ENCODE results near the gene NR0B2. TPM values are rescaled to one million over a fixed set of nuclear protein-coding genes. Genes with fewer than 3 reads are reported as not detected.
"Not testable (repeated sequence)": the region's sequence is repeated elsewhere in the genome, so short reads cannot be mapped to it uniquely, and the experiment has no call there.

Gene NR0B2, protein sequence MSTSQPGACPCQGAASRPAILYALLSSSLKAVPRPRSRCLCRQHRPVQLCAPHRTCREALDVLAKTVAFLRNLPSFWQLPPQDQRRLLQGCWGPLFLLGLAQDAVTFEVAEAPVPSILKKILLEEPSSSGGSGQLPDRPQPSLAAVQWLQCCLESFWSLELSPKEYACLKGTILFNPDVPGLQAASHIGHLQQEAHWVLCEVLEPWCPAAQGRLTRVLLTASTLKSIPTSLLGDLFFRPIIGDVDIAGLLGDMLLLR
- total RNA-seq, result 0.29 TPM
- long read RNA-seq, partial matches to known transcripts, result 0 of 1 reads
- long read RNA-seq, other reads (novel, unspliced or antisense), result 0 of 1 reads

DNA sequence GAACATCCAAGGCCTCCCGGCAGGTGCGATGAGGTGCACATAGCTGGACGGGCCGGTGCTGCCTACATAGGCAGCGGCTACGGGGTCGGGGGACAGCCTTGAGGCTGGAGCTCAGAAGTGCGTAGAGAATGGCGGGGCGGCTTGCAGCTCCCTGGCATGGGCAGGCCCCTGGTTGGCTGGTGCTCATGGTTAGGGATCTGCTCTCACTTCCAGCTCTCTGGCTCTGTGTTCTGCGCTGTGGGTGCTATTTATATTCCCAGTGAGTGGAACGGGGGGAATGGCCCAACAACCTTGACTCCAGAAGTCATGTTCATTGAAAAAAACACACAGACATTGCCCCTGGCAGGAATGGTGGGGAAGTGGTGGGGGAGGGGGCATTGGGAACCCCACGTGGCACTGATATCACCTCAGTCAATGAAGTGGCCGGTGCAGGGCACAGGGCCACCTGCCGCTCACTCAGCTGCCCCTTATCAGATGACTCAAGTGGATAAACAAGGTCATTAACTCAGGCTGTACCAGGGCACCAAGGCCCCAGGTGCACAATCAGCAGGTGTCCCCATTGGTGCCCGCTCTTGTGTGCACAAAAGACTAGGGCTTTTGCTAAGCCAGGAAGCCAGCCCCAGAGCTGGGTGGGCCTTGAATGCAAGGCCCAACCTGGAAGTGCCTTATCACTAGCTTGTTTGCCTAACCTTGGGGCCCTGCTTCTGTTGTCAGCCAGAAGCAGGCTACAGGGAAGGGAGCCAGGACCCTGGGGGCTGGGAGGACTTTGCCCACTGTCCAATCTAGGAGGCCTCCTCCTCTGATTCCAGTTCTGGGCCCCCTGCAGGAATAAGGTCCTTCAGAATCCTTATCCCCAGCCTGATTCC, at the start of gene NR0B2:
TSS of gene NR0B2 (minus strand) at position 222 of the 866 bp plus-strand sequence. CDS start at position 187, 35 bp downstream.
- DNase-seq (ENCODE audit: low spot score), result no peak

GRCh38 chr1:26961826-26962225, 48.1 kb upstream of the NR0B2 start:
- no peak for DNase-seq (ENCODE audit: low spot score)

GRCh38 chr1:26960625-26960966, 46.8 kb upstream of the NR0B2 start:
- DNase-seq (ENCODE audit: low spot score), result no peak

- no peak for DNase-seq (ENCODE audit: low spot score)
Observed at GRCh38 chr1:26959722-26960624, 46.2 kb upstream of the NR0B2 start, which contains the start of gene KDF1. Gene KDF1 (minus strand): TSS chr1:26960468. CDS start chr1:26952380, 8,088 bp downstream.

- no peak for DNase-seq (ENCODE audit: low spot score)
Observed at GRCh38 chr1:26959270-26959669, 45.5 kb upstream of the NR0B2 start.

GRCh38 chr1:26957306-26957705, 43.5 kb upstream of the NR0B2 start:
- no peak for DNase-seq (ENCODE audit: low spot score)

- DNase-seq (ENCODE audit: low spot score), result no peak
Observed at GRCh38 chr1:26956321-26956720, 42.5 kb upstream of the NR0B2 start.

GRCh38 chr1:26953374-26953773, 39.6 kb upstream of the NR0B2 start:
- no peak for DNase-seq (ENCODE audit: low spot score)

- DNase-seq (ENCODE audit: low spot score), result no peak
Observed at GRCh38 chr1:26951821-26952497, 38.2 kb upstream of the NR0B2 start.

DNA sequence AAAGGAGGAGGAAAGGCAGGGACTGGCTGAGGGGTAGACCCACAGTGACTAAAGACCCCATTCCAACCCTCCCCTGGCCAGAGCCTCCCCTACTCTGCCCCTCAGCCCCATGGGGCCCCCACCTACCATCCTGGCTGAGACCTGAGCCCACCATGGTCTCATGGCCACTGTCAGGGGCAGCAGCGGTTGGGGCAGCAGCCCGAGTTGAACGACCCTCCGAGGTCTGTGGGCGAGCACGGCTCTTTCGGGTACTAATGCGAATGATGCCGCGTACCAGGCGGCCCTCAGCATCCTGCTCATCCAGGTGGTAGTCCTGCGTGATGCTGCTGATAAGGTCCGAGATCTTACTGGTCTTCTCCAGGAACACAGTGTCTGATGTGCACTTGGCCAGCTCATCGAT, 37.4 kb upstream of the NR0B2 start:
- DNase-seq (ENCODE audit: low spot score), result no peak

DNA sequence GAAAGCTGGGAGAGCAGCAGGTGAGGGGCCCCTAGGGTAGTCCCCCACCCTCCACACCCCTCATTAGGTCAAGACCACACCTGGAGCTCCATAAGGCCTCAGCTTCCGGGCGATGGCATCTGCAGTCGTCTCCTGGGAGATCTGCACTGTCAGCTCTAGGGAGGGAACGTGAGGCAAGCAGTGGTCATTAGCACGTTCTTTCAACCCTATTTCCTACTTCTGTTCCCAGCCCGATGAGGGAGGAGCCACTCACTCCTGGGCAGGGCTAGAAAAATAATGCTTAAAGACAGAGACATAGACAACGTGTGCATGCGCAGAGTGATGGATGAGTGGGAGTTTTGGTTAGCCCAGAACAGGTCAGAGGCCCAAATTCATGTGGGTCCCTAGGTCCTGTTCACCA, 36.8 kb upstream of the NR0B2 start:
- DNase-seq (ENCODE audit: low spot score), result no peak

DNA sequence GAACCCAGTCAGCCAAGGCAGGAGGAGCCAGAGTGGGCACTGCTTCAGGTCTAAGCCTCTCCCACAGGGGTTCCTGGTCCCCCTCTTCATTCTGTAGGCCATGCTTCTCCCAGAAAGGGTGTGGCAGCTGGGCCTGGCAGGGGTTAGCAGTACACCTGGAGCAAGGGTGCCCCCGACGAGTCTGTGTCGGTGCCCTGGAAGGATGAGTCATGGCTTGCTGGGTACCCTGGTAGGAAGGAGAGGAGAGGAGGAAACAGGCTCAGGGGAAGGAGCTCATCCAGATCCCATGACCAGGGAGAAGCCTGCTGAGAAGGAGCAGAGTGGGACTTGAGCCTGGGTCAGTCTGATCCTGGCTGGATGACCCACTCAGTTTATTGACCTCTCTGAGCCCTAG, 36.1 kb upstream of the NR0B2 start:
- no peak for DNase-seq (ENCODE audit: low spot score)

DNA sequence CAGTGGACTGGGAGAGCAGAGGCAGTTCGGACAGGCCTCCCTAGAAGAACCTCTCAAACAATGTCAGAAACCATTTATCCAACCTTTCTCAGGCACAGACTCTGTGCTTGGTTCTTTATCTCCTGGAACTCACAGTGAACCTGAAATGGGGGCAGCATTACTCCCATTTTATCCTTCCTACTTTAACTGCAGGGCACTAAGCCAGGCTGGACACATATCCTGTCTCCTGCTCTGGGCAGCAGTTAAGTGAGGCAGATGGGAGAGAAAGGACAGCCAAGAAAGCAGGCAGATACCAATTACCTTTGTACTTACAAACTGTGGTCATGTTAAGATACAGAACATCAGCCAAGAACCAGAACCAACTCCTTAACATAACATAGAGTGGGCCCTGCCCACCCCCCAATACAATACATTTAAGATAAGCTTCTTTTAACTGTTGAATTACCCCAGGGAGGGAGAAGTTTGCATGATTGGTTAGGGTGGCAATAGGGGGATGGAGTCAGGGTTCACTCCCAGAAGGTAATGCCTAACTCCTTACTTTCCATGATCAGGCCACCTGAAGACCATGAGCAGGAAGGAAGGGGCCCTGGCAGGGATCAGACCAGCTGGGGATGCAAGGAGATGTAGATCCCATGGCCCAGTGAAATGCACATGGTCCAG, 35.6 kb upstream of the NR0B2 start:
- DNase-seq (ENCODE audit: low spot score), result no peak

- not testable (repeated sequence) for DNase-seq (ENCODE audit: low spot score)
Observed at GRCh38 chr1:26948725-26949057, 34.9 kb upstream of the NR0B2 start.

DNA sequence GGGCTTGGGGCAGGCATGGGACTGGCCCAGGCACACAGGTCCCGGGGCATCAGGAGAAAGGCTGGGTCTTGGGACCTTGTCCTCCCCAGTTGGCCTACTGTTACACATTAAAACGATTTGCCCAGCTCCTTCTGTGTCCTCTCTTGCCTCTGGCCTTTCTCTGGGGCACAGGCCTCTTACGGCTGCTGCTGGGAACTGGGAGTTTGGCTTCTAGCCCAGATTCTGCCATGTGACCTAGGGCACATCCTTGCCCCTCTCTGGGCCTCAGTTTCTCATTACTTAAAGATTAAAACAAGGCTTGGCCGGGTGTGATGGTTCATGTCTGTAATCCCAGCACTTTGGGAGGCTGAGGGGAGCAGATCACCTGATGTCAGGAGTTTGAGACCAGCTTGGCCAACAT, 32.5 kb upstream of the NR0B2 start:
- DNase-seq (ENCODE audit: low spot score), result no peak

GRCh38 chr1:26945728-26946127, 32.0 kb upstream of the NR0B2 start:
- DNase-seq (ENCODE audit: low spot score), result no peak

DNA sequence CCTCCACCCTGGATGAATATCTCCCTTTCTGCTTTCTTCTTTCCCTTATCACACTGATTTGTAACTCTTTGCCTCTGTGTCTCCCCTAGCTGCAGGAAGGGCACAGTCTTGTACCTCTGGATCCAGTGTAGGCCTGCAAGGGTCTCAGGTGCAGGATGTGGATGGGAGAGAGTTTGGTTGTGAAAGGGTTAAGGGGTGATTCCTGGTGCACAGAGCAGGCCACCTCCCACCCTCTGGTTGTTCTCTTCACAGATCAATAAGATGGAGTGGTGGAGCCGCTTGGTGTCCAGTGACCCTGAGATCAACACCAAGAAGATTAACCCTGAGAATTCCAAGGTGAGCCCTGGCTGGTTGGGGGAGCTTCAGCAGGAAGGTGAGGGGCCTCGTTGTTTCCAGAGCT, 31.4 kb upstream of the NR0B2 start:
- no peak for DNase-seq (ENCODE audit: low spot score)

DNA sequence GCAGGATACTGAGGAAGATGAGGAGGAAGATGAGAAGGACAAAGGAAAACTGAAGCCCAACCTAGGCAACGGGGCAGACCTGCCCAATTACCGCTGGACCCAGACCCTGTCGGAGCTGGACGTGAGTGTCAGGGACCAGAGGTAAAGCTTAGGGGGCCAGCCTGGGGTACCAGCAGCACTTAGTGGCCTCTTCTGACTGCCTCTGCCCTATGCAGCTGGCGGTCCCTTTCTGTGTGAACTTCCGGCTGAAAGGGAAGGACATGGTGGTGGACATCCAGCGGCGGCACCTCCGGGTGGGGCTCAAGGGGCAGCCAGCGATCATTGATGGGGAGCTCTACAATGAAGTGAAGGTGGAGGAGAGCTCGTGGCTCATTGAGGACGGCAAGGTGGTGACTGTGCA, 28.9 kb upstream of the NR0B2 start:
- DNase-seq (ENCODE audit: low spot score), result no peak

DNA sequence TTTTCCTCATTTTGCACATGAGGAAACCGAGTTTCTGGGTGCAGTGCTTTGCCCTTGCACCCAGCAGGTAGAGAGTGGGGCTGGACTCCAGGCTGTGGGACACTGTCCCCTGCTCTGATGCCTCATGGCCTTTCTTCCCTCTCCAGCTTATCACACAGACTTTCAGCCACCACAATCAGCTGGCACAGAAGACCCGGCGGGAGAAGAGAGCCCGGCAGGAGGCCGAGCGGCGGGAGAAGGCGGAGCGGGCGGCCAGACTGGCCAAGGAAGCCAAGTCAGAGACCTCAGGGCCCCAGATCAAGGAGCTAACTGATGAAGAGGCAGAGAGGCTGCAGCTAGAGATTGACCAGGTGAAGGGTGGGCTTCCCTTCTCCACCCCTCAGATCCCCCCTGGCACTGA, 27.5 kb upstream of the NR0B2 start:
- no peak for DNase-seq (ENCODE audit: low spot score)

- DNase-seq (ENCODE audit: low spot score), result no peak
Observed at GRCh38 chr1:26938659-26939025, 24.9 kb upstream of the NR0B2 start.

Measured in mesenteric fat pad (tissue), 1 donor.